Thyroid gland (tissue), 4 donors: Measurements from ENCODE around the gene GREB1. TPM values are rescaled to one million over a fixed set of nuclear protein-coding genes. Genes with fewer than 3 reads are reported as not detected.

Source experiments
- DNase-seq, 2 donors: peaks; one replicate each; pipeline ENCODE4 v3.0.0-alpha.2; 2019
- H3K27ac ChIP-seq, 3 donors: fragments of 200-600 bp; sonication (generic); 1 replicate in 2 of 3; 2 replicates in 1 of 3; pipeline ENCODE4 v1.5.1; 2016 to 2019; ENCODE audit warnings: mild to moderate bottlenecking in 1 of 3, moderate library complexity in 1 of 3
- H3K27me3 ChIP-seq: fragments of 200-600 bp; sonication (generic); one replicate; pipeline ENCODE4 v1.5.1; 2019
- H3K36me3 ChIP-seq, 2 donors: fragments of 200-600 bp; sonication (generic); one replicate each; pipeline ENCODE4 v1.5.1; 2016 to 2019
- H3K4me1 ChIP-seq, 2 donors: fragments of 200-600 bp; sonication (generic); one replicate each; pipeline ENCODE4 v1.5.1; 2017 to 2019
- H3K4me3 ChIP-seq, 3 donors: fragments of 200-600 bp; sonication (generic); replicated peaks in 1 of 3; 1 replicate in 2 of 3; 2 replicates in 1 of 3; pipeline ENCODE4 v1.5.1; 2016; ENCODE audit warnings: mild to moderate bottlenecking in 1 of 3
- H3K9me3 ChIP-seq: fragments of 200-600 bp; sonication (generic); one replicate; pipeline ENCODE4 v1.5.1; 2017
- POLR2A ChIP-seq, 2 donors: fragments of 450-650 bp; IDR thresholded peaks; one replicate each; pipeline ENCODE4 v1.6.1; 2017; ENCODE audit warnings: antibody characterized with exemption in 2 of 2, mild to moderate bottlenecking in 2 of 2, moderate library complexity in 1 of 2
- WGBS, 2 donors: methylation state at CpG; one replicate each; pipeline ENCODE4 v1.1.5; 2017; 5-methylcytosine and 5-hydroxymethylcytosine counted together
- intact Hi-C: fragments of 100-400 bp; cut with DNase I; formaldehyde crosslinking; loops from one replicate; pipeline ENCODE4 v1.15.1; 2023
- total RNA-seq, 4 donors: library from RNA; depleted of rRNA; stranded (reverse); fragments of >200 nt; gene quantifications; one replicate each; pipeline ENCODE4 v1.2.3, GENCODE V29; 2016
- TF ChIP-seq, protein P1 (sequence below), 6 experiments: fragments of 200-600 bp in 3 of 6; fragments of 450-650 bp in 3 of 6; sonication (generic) in 3 of 6; IDR thresholded peaks; one replicate each; pipeline ENCODE4 v1.5.1; 2016 to 2019; ENCODE audit warnings: antibody characterized with exemption in 6 of 6, mild to moderate bottlenecking in 2 of 6, inconsistent platforms in 1 of 6, moderate library complexity in 1 of 6

Gene GREB1
- total RNA-seq, 4 donors from 2014 or later: 0.94 to 4.2 (median 2.0) TPM

DNA sequence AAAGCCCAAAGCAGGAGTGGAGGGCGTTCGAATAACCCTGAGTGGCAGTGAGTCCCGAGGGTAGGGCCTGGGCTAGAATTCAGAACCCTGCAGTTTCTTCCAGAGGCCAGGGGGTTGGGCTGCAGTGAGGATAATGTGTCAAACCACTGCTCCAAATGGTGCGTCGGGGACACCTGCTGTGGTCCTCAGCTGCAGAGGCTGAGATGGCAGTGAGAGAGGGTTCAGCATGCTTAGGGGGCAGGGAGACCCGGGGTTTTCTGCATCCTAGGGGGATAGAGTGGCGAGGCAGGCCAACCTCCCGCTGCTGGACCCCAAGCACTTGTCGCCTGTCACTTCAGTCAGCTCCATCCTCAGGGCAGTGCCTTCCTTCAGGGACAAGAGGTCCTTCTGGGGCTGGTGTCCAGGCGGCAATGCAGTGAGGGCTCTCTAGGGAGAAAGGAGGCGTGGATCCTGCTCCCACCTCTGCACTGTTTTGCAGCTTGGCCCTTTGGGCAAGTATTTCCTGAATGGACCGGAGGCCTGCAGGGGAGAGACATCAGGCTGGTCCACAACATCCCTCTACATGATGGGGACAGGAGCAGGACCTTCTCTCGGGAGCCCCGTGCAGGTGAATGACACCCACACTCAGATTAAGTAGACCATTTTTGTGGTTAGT, 144.6 kb downstream of the GREB1 start:
- intact Hi-C loops: no loop called here

DNA sequence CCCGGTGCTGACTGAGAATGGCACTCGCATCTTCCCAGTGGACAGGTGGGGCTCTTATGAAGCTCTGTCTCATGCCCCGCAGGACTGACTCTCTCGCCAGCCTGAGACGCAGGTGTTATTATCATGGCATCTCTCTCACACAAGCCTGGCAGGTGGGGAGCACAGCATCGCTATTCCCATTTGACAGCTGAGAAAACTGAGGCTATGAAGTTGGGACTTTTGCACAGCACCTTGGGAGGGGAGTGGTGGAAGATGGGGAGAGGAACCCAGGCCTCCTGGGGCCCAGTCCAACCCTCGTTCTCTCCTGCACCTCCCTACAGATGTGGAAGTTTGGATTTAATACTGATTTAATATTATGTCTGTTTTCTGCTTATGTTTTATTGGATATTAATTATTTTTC, 145.2 kb downstream of the GREB1 start:
- 73 to 75% methylated on average over 4 to 7 of the region's 7 CpGs for WGBS, 2 donors
- H3K4me3 ChIP-seq: no peak overlapping the region
- intact Hi-C loops: no loop called here
- H3K4me1 ChIP-seq: peaks cover 0 to under 1% of the 10 kb centered on the region in 2 donors
- H3K27me3 ChIP-seq: no peaks in the 10 kb centered on the region
- no peak overlapping the region for H3K27ac ChIP-seq
- H3K36me3 ChIP-seq: no peaks in the 10 kb centered on the region
- DNase-seq: no peak
- TF ChIP-seq POLR2A (IDR thresholded peaks at IDR 0.05): no peak
- TF ChIP-seq, protein P1, sequence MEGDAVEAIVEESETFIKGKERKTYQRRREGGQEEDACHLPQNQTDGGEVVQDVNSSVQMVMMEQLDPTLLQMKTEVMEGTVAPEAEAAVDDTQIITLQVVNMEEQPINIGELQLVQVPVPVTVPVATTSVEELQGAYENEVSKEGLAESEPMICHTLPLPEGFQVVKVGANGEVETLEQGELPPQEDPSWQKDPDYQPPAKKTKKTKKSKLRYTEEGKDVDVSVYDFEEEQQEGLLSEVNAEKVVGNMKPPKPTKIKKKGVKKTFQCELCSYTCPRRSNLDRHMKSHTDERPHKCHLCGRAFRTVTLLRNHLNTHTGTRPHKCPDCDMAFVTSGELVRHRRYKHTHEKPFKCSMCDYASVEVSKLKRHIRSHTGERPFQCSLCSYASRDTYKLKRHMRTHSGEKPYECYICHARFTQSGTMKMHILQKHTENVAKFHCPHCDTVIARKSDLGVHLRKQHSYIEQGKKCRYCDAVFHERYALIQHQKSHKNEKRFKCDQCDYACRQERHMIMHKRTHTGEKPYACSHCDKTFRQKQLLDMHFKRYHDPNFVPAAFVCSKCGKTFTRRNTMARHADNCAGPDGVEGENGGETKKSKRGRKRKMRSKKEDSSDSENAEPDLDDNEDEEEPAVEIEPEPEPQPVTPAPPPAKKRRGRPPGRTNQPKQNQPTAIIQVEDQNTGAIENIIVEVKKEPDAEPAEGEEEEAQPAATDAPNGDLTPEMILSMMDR (IDR thresholded peaks at IDR 0.05): no peak
- H3K9me3 ChIP-seq: no peaks in the 10 kb centered on the region

More for the DNA sequence above, 144.6 kb downstream of the GREB1 start:
- WGBS, 2 donors: 57 to 69% methylated on average over 14 of the region's 14 CpGs
- DNase-seq: no peak
- H3K36me3 ChIP-seq: no peaks in the 10 kb centered on the region
- no peaks in the 10 kb centered on the region for H3K4me1 ChIP-seq
- no peaks in the 10 kb centered on the region for H3K9me3 ChIP-seq
- TF ChIP-seq POLR2A (IDR thresholded peaks at IDR 0.05): no peak
- TF ChIP-seq, protein P1 (IDR thresholded peaks at IDR 0.05): no peak
- H3K4me3 ChIP-seq: no peak overlapping the region
- H3K27ac ChIP-seq: no peak overlapping the region
- no peaks in the 10 kb centered on the region for H3K27me3 ChIP-seq

DNA sequence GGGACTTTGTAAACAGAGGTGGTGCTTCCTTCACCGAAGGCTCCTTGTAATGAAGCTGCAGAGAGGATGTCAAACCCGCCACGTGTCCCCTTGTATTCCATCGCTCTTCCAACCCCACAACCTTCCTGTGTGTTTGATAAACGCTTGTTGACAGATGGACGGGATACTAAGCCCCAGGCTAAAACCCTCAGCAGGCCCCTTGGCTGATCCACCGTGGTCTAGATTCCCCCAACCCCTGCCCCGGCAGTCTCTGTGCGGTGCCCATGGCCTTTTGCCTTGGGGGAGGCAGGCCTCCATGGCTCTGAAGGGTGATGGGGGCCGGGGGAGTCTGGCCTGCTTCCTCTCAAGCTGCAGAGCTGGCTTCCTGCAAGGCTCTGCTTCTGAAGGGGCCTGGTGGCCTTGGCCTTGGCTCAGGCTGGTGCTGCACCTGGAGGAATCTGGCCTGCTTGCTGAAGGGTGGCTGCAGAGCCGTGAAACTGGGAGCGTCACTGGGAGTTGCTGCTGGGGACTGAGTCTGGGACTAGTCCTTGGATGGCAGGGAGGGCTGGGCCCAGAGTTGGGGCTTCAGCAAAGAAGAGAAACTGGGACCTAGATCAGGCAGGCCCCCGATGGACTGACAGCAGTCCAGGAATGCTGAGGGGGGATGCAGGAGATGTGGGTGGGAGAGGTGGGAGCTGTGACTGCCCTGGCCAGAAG, 145.8 kb downstream of the GREB1 start:
- H3K4me1 ChIP-seq: peaks cover 2 to 5% of the 10 kb centered on the region in 2 donors
- WGBS, 2 donors: 76% methylated on average over 12 to 13 of the region's 13 CpGs
- H3K27ac ChIP-seq: no peak overlapping the region
- no peak overlapping the region for H3K4me3 ChIP-seq
- no peaks in the 10 kb centered on the region for H3K27me3 ChIP-seq
- intact Hi-C loops: no loop called here
- H3K9me3 ChIP-seq: no peaks in the 10 kb centered on the region
- TF ChIP-seq POLR2A (IDR thresholded peaks at IDR 0.05): no peak
- TF ChIP-seq, protein P1 (IDR thresholded peaks at IDR 0.05): no peak
- no peaks in the 10 kb centered on the region for H3K36me3 ChIP-seq
- DNase-seq: no peak

DNA sequence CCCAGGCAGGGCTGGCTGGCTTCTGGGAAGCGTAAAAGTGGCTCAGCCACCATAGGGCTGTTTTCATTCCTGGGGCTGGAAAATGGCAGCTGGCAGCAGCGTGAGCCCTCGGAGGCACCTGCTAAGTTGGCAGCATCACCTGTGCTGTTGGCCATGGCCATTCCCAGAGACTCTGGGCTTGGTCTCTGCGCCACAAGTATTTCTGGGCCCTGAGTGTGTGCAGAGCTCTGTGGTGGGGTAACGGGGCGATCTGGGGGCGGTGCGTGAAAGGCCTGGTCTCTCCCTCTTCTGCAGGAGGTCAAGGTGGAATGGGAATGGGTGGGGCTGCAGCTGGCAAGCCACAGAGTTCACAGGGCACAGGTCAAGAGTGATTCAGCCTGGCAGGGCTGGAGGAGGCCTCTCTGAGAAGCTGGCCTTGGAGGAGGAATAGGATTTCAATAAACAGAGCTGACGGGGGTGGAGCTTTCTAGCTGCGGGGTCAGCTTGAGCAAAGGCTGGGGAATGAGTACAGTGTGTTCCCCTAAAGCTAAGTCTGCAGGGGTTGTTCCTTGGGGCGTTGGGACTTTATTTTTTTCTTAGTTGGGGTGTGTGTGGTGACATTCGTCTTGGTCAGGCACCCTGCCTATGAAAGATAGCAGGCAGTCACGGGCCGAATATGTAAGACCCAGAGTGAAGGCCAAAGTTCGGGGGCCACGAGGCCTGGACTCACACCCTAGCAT, 146.5 kb downstream of the GREB1 start:
- TF ChIP-seq POLR2A (IDR thresholded peaks at IDR 0.05): no peak
- TF ChIP-seq, protein P1 (IDR thresholded peaks at IDR 0.05): no peak

More for the DNA sequence above, 146.5 kb downstream of the GREB1 start:
- intact Hi-C loops: no loop called here
- no peaks in the 10 kb centered on the region for H3K9me3 ChIP-seq
- H3K27ac ChIP-seq: no peak overlapping the region
- no peaks in the 10 kb centered on the region for H3K36me3 ChIP-seq
- H3K27me3 ChIP-seq: no peaks in the 10 kb centered on the region
- no peak overlapping the region for H3K4me3 ChIP-seq
- no peak for DNase-seq
- H3K4me1 ChIP-seq: peaks cover 8 to 11% of the 10 kb centered on the region in 2 donors
- WGBS, 2 donors: 82 to 83% methylated on average over 16 of the region's 16 CpGs
